Measurements from ENCODE around the gene MACROD2.

DNA sequence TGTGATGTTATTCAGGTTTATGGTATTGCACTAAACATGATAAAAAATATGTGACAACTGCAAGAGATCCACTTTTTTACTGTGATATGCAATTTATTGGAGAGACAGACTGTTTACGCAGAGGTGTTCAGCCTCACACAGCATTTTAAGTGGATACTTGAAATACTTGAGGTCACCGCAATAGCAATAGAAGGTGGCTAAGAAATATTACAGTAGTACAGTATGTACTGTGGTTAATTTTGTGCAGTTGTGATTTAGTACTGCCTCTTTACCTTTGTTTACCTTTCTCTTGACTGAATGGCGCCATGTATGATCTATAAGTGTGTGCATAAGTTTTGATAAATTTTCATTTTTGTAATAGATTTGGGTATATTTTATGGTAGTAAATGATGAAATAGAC is 17.4 kb downstream of the MACROD2 start:
- TF ChIP-seq CTCF (IDR thresholded peaks at IDR 0.05) (no peak), POLR2A (IDR thresholded peaks at IDR 0.05) (no peak)
